ENCODE measurements around the gene ZNF254.

DNA sequence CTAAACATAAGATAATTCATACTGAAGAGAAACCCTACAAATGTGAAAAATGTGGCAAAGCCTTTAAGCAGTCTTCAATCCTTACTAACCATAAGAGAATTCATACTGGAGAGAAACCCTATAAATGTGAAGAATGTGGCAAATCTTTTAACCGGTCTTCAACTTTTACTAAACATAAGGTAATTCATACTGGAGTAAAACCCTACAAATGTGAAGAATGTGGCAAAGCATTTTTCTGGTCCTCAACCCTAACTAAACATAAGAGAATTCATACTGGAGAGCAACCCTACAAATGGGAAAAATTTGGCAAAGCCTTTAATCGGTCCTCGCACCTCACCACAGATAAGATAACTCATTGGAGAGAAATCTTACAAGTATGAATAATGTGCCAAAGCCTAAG, 40.6 kb downstream of the ZNF254 start:
- TF ChIP-seq POLR2AphosphoS5 (IDR thresholded peaks at IDR 0.05; ENCODE audit: borderline replicate concordance, low read depth, low read length) (no peak), EZH2 (IDR thresholded peaks at IDR 0.05) (no peak)
